C4-2B (cell line): Measurements from ENCODE around the gene SYK.

Experiments
- ZFX ChIP-seq: fragments of 450-650 bp; IDR thresholded peaks from 2 replicates; pipeline ENCODE4 v1.6.1; 2017
- TF ChIP-seq, protein P1 (sequence below): fragments of 450-650 bp; conservative IDR thresholded peaks from 2 replicates; pipeline ENCODE4 v1.5.1; 2017; ENCODE audit warnings: mild to moderate bottlenecking

DNA sequence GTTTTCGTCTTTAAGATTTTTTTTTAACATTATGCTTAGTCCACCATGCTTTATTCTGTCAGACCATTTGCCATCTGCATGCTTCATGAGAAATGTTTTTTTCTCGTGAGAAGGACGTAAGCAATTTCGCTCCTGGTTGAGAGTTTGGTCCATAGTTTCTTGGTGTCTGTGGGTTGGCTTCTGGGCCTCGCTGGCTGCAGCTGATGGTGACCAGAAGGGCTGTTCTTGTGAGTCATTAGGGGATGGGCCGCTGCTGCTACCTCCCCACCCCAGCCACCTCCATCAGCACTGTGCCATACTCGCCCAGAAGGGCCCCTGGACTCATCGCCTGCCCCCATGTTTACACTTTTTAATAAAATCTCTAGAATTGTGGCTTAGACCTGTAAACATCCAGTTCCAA is 11.4 kb downstream of the SYK start:
- TF ChIP-seq, protein P1, sequence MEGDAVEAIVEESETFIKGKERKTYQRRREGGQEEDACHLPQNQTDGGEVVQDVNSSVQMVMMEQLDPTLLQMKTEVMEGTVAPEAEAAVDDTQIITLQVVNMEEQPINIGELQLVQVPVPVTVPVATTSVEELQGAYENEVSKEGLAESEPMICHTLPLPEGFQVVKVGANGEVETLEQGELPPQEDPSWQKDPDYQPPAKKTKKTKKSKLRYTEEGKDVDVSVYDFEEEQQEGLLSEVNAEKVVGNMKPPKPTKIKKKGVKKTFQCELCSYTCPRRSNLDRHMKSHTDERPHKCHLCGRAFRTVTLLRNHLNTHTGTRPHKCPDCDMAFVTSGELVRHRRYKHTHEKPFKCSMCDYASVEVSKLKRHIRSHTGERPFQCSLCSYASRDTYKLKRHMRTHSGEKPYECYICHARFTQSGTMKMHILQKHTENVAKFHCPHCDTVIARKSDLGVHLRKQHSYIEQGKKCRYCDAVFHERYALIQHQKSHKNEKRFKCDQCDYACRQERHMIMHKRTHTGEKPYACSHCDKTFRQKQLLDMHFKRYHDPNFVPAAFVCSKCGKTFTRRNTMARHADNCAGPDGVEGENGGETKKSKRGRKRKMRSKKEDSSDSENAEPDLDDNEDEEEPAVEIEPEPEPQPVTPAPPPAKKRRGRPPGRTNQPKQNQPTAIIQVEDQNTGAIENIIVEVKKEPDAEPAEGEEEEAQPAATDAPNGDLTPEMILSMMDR: no peak
- no peak for TF ChIP-seq ZFX
